Measurements from ENCODE around the gene SPC25. TPM values are rescaled to one million over a fixed set of nuclear protein-coding genes. Genes with fewer than 3 reads are reported as not detected.

The SPC25 gene
- total RNA-seq = 1 to 10 TPM; 1.4 to 5.0 TPM
- 10 to 100 TPM; 10.1 to 29.0 (median 16.2) TPM for polyA plus RNA-seq (ENCODE audit: insufficient read length in 6 of 6)
- long read RNA-seq, donor 1, transcript SPC25-201 (7 exons, 1,354 nt) = major isoform, 15 of 15 reads
- long read RNA-seq, donor 1, partial matches to known transcripts = 0 of 15 reads
- long read RNA-seq, donor 1, other reads (novel, unspliced or antisense) = 0 of 15 reads
- long read RNA-seq, donor 2, transcript SPC25-201 (7 exons, 1,354 nt) = major isoform, 14 of 38 reads
- long read RNA-seq, donor 2, partial matches to known transcripts = 18 of 38 reads
- long read RNA-seq, donor 2, other reads (novel, unspliced or antisense) = 6 of 38 reads
- long read RNA-seq, donor 3, transcript SPC25-201 (7 exons, 1,354 nt) = major isoform, 11 of 11 reads
- long read RNA-seq, donor 3, partial matches to known transcripts = 0 of 11 reads
- long read RNA-seq, donor 3, other reads (novel, unspliced or antisense) = 0 of 11 reads
- long read RNA-seq, donor 4, partial matches to known transcripts = 0 of 1 reads
- long read RNA-seq, donor 4, other reads (novel, unspliced or antisense) = 1 of 1 reads
- long read RNA-seq, donor 5, transcript SPC25-201 (7 exons, 1,354 nt) = major isoform, 9 of 9 reads
- long read RNA-seq, donor 5, partial matches to known transcripts = 0 of 9 reads
- long read RNA-seq, donor 5, other reads (novel, unspliced or antisense) = 0 of 9 reads
- long read RNA-seq, donor 6, transcript SPC25-201 (7 exons, 1,354 nt) = major isoform, 22 of 27 reads
- long read RNA-seq, donor 6, partial matches to known transcripts = 5 of 27 reads
- long read RNA-seq, donor 6, other reads (novel, unspliced or antisense) = 0 of 27 reads
- long read RNA-seq, donor 7, transcript SPC25-201 (7 exons, 1,354 nt) = major isoform, 5 of 11 reads
- long read RNA-seq, donor 7, partial matches to known transcripts = 0 of 11 reads
- long read RNA-seq, donor 7, other reads (novel, unspliced or antisense) = 6 of 11 reads
- long read RNA-seq, donor 8, partial matches to known transcripts = 6 of 16 reads
- long read RNA-seq, donor 8, other reads (novel, unspliced or antisense) = 7 of 16 reads
- long read RNA-seq, donor 9 = 0 reads
- long read RNA-seq, donor 10 = 0 reads
- long read RNA-seq, donor 11, transcript SPC25-201 (7 exons, 1,354 nt) = major isoform, 5 of 5 reads
- long read RNA-seq, donor 11, partial matches to known transcripts = 0 of 5 reads
- long read RNA-seq, donor 11, other reads (novel, unspliced or antisense) = 0 of 5 reads
- long read RNA-seq, donor 12, partial matches to known transcripts = 0 of 2 reads
- long read RNA-seq, donor 12, other reads (novel, unspliced or antisense) = 0 of 2 reads

GRCh38 chr2:168890006-168890782 lies at the start of gene SPC25:
SPC25 (minus strand) TSS chr2:168890430; CDS start chr2:168889519, 911 bp downstream.
- Histone ChIP-seq H3K4me1 (peaks cover 0 to 16% of the 10 kb centered on the region in 2 donors), H3K36me3 (no peaks in the 10 kb centered on the region), H3K9me3 (no peaks in the 10 kb centered on the region), H3K27me3 (no peaks in the 10 kb centered on the region), H3K4me3 (peak within 1 kb of the TSS; percentile 52 to 60), H3K27ac (no peak within 1 kb of the TSS)
- DNase-seq (peak; percentile 82 to 93 (median 89)), ATAC-seq (peak; percentile 100)
- no peak for TF ChIP-seq CTCF (IDR thresholded peaks at IDR 0.05)
- intact Hi-C loops (cut with DNase I) = no loop called here

GRCh38 chr2:168939918-168940317 lies 49.7 kb upstream of the SPC25 start:
- no peak overlapping the region for H3K27ac ChIP-seq
- H3K4me3 ChIP-seq = no peak overlapping the region
- intact Hi-C loops (cut with DNase I) = no loop called here

GRCh38 chr2:168939061-168939460 lies 48.8 kb upstream of the SPC25 start:
- Histone ChIP-seq H3K36me3 (no peaks in the 10 kb centered on the region), H3K9me3 (no peaks in the 10 kb centered on the region), H3K27ac (no peak overlapping the region), H3K4me1 (no peaks in the 10 kb centered on the region), H3K4me3 (no peak overlapping the region), H3K27me3 (no peaks in the 10 kb centered on the region)
- TF ChIP-seq CTCF (IDR thresholded peaks at IDR 0.05) = no peak
- no peak for ATAC-seq
- intact Hi-C loops (cut with DNase I) = no loop called here
- DNase-seq = no peak

More at GRCh38 chr2:168939918-168940317, 49.7 kb upstream of the SPC25 start:
- DNase-seq (no peak), ATAC-seq (no peak)
- Histone ChIP-seq H3K36me3 (no peaks in the 10 kb centered on the region), H3K4me1 (no peaks in the 10 kb centered on the region), H3K9me3 (no peaks in the 10 kb centered on the region), H3K27me3 (no peaks in the 10 kb centered on the region)
- no peak for TF ChIP-seq CTCF (IDR thresholded peaks at IDR 0.05)

- no peak for ATAC-seq
- Histone ChIP-seq H3K4me1 (no peaks in the 10 kb centered on the region), H3K27ac (no peak overlapping the region), H3K36me3 (no peaks in the 10 kb centered on the region), H3K4me3 (no peak overlapping the region), H3K27me3 (no peaks in the 10 kb centered on the region), H3K9me3 (no peaks in the 10 kb centered on the region)
- no peak for TF ChIP-seq CTCF (IDR thresholded peaks at IDR 0.05)
- DNase-seq = no peak
- intact Hi-C loops (cut with DNase I) = no loop called here
Observed at GRCh38 chr2:168935810-168936581, 45.8 kb upstream of the SPC25 start.
